Heart right ventricle (tissue), 16 donors: ENCODE results near the gene PARN. TPM values are rescaled to one million over a fixed set of nuclear protein-coding genes. Genes with fewer than 3 reads are reported as not detected.

Experiments
- ATAC-seq, 8 donors: fragments of 200-7000 bp; cut with Tn5 transposase; one replicate each; pipeline ENCODE4 v1.9.1; 2020; ENCODE audit warnings: mild to moderate bottlenecking in 8 of 8, moderate library complexity in 8 of 8, moderate number of reproducible peaks in 1 of 8
- DNase-seq, 2 donors: peaks; one replicate each; pipeline ENCODE4 v3.0.0-alpha.2; 2020
- H3K27ac ChIP-seq, 10 donors: fragments of 200-600 bp; sonication (generic) in 2 of 10; one replicate each; pipeline versions ENCODE4 v1.5.0 to v1.8.0; 2020 to 2022; ENCODE audit warnings: mild to moderate bottlenecking in 3 of 10
- H3K27me3 ChIP-seq, 7 donors: fragments of 200-600 bp; one replicate each; pipeline ENCODE4 v1.8.0; 2021 to 2022; ENCODE audit warnings: mild to moderate bottlenecking in 2 of 7
- H3K36me3 ChIP-seq, 9 donors: fragments of 200-600 bp; sonication (generic) in 1 of 9; one replicate each; pipeline versions ENCODE4 v1.5.0 to v1.8.0; 2020 to 2022; ENCODE audit warnings: mild to moderate bottlenecking in 2 of 9
- H3K4me1 ChIP-seq, 9 donors: fragments of 200-600 bp; sonication (generic) in 1 of 9; one replicate each; pipeline versions ENCODE4 v1.5.0 to v1.8.0; 2020 to 2022; ENCODE audit warnings: mild to moderate bottlenecking in 4 of 9
- H3K4me3 ChIP-seq, 10 donors: fragments of 200-600 bp; sonication (generic) in 2 of 10; one replicate each; pipeline versions ENCODE4 v1.5.0 to v1.8.0; 2020 to 2022; ENCODE audit warnings: mild to moderate bottlenecking in 7 of 10, moderate library complexity in 2 of 10
- H3K9me3 ChIP-seq, 11 donors: fragments of 200-600 bp in 10 of 11; sonication (generic) in 2 of 11; one replicate each; pipeline versions ENCODE4 v1.5.0 to v1.8.0; 2013 to 2022; ENCODE audit warnings: mild to moderate bottlenecking in 2 of 11, control low read depth in 1 of 11, moderate library complexity in 1 of 11
- WGBS, 2 donors: extraction: QIAGEN DNeasy Blood & Tissue Kit; methylation state at CpG; one replicate each; pipeline ENCODE4 v1.1.7; 2013; ENCODE audit warnings: inconsistent platforms in 1 of 2; 5-methylcytosine and 5-hydroxymethylcytosine counted together
- intact Hi-C, 10 donors: fragments of 100-400 bp; cut with DNase I; formaldehyde crosslinking; loops; one replicate each; pipeline versions ENCODE4 v1.11.1 to v1.14.2; 2022
- polyA plus RNA-seq, 2 donors: library from polyadenylated mRNA; stranded (reverse); fragments of 200-250 nt; gene quantifications; one replicate each; pipeline ENCODE4 v1.2.3, GENCODE V29; 2013
- total RNA-seq, 10 donors: library from RNA; stranded (reverse); fragmentation: NEBNext Ultra II Directional in 3 of 10; extraction: Animal tissue kit (Norgen Biotek cat#: 25700) in 3 of 10; gene quantifications; one replicate each; pipeline versions ENCODE4 v1.2.1 to v1.2.4, GENCODE V29; 2021 to 2023
- TF ChIP-seq, protein P1 (sequence below), 9 donors: fragments of 200-600 bp; sonication (generic) in 2 of 9; IDR thresholded peaks; one replicate each; pipeline versions ENCODE4 v1.5.0 to v1.8.0; 2021 to 2022; ENCODE audit warnings: antibody characterized with exemption in 9 of 9, mild to moderate bottlenecking in 5 of 9, moderate library complexity in 1 of 9
- donor health status: Arrhythmogenic right ventricular cardiomyopathy.
- donor health status: ischemic (EF 13 %, LVEDD 7.1; RV severe dilation, severe dysfunction).
- donor health status: healthy with polysubstance abuse.
- donor health status: DM: no; HTN: yes; CAD: no.
- donor health status: DM: no; HTN: no; CAD: no.
- donor health status: ischemic (EF 25% LVEDD 6.9; RV normal size, moderate dysfunction).
- donor health status: ischemic (EF 25% LVEDD 5.7; RV mildly dilated, moderate dysfunction).
- donor health status: healthy.
- donor health status: DM: yes; HTN: yes; CAD: no.
- donor health status: Ischemic cardiomyopathy.
- donor health status: ischemic (EF 35%, LVEDD 5.7; RV mildly dilated, moderate dysfunction).
- donor health status: nonischemic (EF 11% LVEDD 7.7; RV severe dilation, severe dysfunction).
- donor health status: DM: yes; HTN: yes; CAD: no.
- donor health status: PGD.
- donor health status: ischemic (EF 29% LVEDD 5.4; RV normal size, mild dysfunction).
- donor health status: nonischemic (EF 23%, LVEDD 6.1; RV moderate dilation, normal function).

The PARN gene
- total and polyA plus RNA-seq, 12 donors, result 7.0 to 25.3 (median 22.8) TPM

DNA sequence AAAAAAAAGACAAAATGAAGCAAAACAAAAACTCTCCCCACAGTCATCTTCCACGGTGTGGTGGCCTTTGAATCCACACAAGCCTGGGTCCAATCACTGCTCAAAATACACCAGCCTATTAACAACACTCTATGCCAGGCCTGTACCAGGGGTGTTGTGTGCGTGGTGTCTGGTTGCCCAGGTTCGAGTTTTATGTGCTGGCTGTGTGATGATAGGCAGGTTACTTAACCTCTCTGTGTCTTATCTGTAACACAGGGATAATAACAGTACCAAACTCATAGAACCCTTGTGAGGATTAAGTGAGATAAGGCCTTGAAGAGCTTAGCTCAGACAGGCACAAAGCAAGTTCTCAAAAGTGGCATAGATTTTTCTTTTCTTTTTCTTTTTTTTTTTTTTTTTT lies 235.2 kb downstream of the PARN start:
- WGBS, 2 donors, result 87 to 90% methylated on average over 3 of the region's 3 CpGs
- no peak for ATAC-seq

DNA sequence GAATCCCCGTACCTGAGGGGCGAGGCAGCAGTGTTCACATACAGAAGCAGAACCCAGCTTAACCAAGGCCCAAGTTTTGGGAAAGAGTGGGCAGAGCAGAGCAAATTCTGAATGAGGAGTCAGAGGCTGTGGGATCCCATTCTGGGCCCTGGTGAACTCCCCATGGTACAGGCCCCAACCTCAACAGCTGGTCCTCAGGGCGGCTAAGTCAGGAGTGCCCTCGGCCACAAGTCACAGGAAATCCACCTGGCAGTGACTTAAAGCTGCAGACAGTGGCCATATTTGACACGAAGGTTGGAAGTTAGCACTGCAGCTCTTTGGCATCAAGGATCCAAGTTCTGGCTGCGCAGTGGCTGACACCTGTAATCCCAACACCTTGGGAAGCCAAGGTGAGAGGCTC lies 237.1 kb downstream of the PARN start:
- ATAC-seq, result no peak
- WGBS, 2 donors, result 85 to 91% methylated on average over 6 of the region's 6 CpGs
- no peak for DNase-seq
- Histone ChIP-seq H3K4me1 (no peaks in the 10 kb centered on the region), H3K36me3 (no peaks in the 10 kb centered on the region), H3K9me3 (no peaks in the 10 kb centered on the region), H3K4me3 (no peak overlapping the region), H3K27me3 (no peaks in the 10 kb centered on the region), H3K27ac (no peak overlapping the region)
- intact Hi-C loops, result loop anchor here in 1 of 10 donors (10.0 kb wide), 1 partner anchor 58 kb away; no protein-coding TSS in a partner anchor
- TF ChIP-seq, protein P1, sequence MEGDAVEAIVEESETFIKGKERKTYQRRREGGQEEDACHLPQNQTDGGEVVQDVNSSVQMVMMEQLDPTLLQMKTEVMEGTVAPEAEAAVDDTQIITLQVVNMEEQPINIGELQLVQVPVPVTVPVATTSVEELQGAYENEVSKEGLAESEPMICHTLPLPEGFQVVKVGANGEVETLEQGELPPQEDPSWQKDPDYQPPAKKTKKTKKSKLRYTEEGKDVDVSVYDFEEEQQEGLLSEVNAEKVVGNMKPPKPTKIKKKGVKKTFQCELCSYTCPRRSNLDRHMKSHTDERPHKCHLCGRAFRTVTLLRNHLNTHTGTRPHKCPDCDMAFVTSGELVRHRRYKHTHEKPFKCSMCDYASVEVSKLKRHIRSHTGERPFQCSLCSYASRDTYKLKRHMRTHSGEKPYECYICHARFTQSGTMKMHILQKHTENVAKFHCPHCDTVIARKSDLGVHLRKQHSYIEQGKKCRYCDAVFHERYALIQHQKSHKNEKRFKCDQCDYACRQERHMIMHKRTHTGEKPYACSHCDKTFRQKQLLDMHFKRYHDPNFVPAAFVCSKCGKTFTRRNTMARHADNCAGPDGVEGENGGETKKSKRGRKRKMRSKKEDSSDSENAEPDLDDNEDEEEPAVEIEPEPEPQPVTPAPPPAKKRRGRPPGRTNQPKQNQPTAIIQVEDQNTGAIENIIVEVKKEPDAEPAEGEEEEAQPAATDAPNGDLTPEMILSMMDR (IDR thresholded peaks at IDR 0.05), result no peak

More for the DNA sequence above, 235.2 kb downstream of the PARN start:
- no peak overlapping the region for H3K4me3 ChIP-seq
- H3K27ac ChIP-seq, result no peak overlapping the region
- DNase-seq, result no peak
- intact Hi-C loops, result loop anchor here in 2 of 10 donors (5.0 to 10.0 kb wide), 2 partner anchors 60 to 93 kb away; no protein-coding TSS in a partner anchor
- H3K27me3 ChIP-seq, result no peaks in the 10 kb centered on the region
- TF ChIP-seq, protein P1 (IDR thresholded peaks at IDR 0.05), result no peak
- H3K36me3 ChIP-seq, result no peaks in the 10 kb centered on the region
- H3K9me3 ChIP-seq, result no peaks in the 10 kb centered on the region
- H3K4me1 ChIP-seq, result peaks cover under 1 to 13% (median 9%) of the 10 kb centered on the region in 9 donors

DNA sequence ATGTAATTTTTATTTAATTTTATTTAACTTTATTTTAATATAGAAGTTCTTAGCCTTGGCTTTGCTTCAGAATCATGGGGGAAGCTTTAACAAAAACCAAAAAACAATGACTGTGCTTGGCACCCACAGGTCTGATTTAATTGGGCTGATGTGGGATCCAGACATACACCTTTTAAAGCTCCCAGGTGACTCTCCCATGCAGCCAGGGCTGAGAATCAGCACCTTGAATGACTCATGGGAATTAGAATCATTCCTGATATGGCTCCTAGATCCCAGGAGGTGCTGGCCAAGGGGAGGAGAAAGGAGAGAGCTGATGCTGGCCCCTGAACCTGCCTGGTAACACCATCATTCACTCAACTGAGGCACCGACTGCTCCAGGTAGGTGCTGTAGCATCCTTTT lies 240.7 kb downstream of the PARN start:
- intact Hi-C loops, result loop anchor here in 1 of 10 donors (10.0 kb wide), 1 partner anchor 1155 kb away; no protein-coding TSS in a partner anchor
- H3K36me3 ChIP-seq, result no peaks in the 10 kb centered on the region
- DNase-seq, result no peak
- no peak for ATAC-seq
- H3K4me1 ChIP-seq, result no peaks in the 10 kb centered on the region
- H3K27me3 ChIP-seq, result no peaks in the 10 kb centered on the region
- H3K27ac ChIP-seq, result no peak overlapping the region
- no peak overlapping the region for H3K4me3 ChIP-seq
- peaks cover 0 to 6% (median 0%) of the 10 kb centered on the region in 11 donors for H3K9me3 ChIP-seq
- WGBS, 2 donors, result 95 to 97% methylated on average over 1 of the region's 1 CpG
- TF ChIP-seq, protein P1 (IDR thresholded peaks at IDR 0.05), result no peak

DNA sequence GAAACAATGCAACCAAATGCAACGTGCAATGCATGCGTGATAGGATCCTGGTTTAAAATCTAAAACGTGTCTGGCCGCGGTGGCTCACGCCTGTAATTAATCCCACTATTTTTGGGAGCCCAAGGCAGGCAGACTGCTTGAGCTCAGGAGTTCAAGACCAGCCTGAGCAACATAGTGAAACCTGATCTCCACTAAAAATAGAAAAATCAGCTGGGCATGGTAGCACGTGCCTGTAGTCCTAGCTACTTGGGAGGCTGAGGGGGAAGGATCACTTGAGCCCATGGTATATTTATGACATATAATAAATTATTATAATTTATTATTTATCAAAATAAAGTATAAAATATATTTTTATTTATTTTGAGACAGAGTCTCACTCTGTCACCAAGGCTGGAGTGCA lies 241.8 kb downstream of the PARN start:
- Histone ChIP-seq H3K27me3 (no peaks in the 10 kb centered on the region), H3K4me1 (no peaks in the 10 kb centered on the region), H3K36me3 (no peaks in the 10 kb centered on the region), H3K4me3 (no peak overlapping the region), H3K9me3 (peaks cover 0 to 7% (median 0%) of the 10 kb centered on the region in 11 donors), H3K27ac (no peak overlapping the region)
- TF ChIP-seq, protein P1 (IDR thresholded peaks at IDR 0.05), result no peak
- intact Hi-C loops, result loop anchor here in 1 of 10 donors (10.0 kb wide), 1 partner anchor 1153 kb away; no protein-coding TSS in a partner anchor
- DNase-seq, result no peak
- no peak for ATAC-seq
- 75 to 79% methylated on average over 7 of the region's 7 CpGs for WGBS, 2 donors
